GM21423 (cell line): ENCODE data around the gene NLRP4.

ENCODE experiments used
- ATAC-seq: cut with Tn5 transposase; IDR thresholded peaks from one replicate; pipeline ENCODE4 v1.9.1; 2021; ENCODE audit warnings: mild to moderate bottlenecking, moderate library complexity; ENCODE audit not compliant: unreplicated experiment

The NLRP4 gene, protein sequence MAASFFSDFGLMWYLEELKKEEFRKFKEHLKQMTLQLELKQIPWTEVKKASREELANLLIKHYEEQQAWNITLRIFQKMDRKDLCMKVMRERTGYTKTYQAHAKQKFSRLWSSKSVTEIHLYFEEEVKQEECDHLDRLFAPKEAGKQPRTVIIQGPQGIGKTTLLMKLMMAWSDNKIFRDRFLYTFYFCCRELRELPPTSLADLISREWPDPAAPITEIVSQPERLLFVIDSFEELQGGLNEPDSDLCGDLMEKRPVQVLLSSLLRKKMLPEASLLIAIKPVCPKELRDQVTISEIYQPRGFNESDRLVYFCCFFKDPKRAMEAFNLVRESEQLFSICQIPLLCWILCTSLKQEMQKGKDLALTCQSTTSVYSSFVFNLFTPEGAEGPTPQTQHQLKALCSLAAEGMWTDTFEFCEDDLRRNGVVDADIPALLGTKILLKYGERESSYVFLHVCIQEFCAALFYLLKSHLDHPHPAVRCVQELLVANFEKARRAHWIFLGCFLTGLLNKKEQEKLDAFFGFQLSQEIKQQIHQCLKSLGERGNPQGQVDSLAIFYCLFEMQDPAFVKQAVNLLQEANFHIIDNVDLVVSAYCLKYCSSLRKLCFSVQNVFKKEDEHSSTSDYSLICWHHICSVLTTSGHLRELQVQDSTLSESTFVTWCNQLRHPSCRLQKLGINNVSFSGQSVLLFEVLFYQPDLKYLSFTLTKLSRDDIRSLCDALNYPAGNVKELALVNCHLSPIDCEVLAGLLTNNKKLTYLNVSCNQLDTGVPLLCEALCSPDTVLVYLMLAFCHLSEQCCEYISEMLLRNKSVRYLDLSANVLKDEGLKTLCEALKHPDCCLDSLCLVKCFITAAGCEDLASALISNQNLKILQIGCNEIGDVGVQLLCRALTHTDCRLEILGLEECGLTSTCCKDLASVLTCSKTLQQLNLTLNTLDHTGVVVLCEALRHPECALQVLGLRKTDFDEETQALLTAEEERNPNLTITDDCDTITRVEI

DNA sequence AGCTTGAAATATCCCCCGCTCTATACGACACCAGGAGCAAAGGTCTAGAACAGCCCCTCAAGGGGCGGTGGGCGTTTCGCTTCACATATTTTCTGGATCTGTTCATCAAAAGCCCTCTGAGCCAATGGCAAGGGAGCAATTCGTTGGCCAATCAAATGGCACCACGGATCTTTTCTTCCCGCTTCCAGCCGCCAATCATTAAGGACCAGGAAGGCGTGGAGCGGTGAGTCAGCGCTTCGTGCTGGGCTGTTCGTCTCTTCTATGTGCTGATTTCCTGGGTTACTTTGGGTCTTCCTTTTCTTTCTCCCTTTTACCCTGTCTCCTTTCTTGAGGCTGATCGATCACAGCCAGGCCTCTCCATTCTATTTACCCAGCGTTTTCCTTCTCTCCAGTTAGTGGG, at the start of gene NLRP4:
Gene NLRP4 (plus strand): TSS at position 201 of the 400 bp plus-strand sequence. CDS start 15,541 bp downstream, outside the sequence.
- no peak for ATAC-seq

DNA sequence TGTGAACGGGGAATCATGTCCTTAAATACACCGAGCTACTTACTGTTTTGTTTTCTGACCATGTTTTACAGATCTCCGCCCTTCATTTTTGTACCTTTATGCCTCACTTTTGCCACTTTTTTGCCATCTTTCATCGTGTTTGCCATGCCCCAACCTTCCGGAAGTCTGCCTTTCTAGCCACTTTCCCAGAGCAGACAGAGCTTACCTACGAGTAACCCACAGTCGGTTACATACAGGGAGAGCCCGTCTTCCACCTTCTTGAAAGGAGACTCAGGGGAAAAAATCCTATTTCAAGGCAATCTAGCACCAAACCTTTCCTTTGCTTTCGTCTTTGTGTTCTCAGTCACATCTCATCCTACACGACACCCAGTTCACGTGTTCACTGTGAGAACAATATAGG, 41.3 kb upstream of the NLRP4 start:
- no peak for ATAC-seq

DNA sequence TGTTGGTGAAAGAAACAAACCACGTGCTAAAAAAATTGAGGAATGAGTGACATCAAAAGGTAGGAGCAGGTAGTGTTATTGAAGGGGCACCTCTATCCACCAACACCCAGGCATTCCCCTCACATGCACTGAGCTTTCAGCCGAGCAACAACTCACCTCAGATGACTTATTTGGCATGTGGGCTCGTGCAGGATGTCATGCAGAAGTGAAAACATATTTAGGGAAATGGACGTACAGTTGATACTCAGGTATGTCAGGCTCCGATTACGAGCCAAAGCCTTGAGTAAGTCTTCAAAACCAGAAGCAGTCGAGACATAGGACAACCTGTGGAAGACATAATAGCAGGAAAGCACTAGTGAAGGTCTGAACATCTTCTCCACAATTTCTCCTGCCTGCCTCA, 34.9 kb upstream of the NLRP4 start:
- ATAC-seq, result no peak

DNA sequence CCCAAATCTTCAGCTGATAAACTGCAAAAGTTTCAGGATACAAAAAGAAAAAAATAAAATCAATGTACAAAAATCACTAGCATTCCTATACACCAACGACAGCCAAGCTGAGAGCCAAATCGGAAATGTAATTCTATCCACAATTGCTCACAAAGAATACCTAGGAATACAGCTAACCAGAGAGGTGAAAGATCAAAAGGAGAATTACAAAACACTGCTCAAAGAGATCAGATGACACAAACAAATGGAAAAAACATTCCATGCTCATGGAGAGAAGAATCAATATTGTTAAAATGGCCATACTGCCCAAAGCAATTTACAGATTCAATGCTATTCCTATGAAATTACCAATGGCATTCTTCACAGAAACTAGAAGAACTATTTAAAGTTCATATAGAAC, 34.1 kb upstream of the NLRP4 start:
- ATAC-seq, result no peak

DNA sequence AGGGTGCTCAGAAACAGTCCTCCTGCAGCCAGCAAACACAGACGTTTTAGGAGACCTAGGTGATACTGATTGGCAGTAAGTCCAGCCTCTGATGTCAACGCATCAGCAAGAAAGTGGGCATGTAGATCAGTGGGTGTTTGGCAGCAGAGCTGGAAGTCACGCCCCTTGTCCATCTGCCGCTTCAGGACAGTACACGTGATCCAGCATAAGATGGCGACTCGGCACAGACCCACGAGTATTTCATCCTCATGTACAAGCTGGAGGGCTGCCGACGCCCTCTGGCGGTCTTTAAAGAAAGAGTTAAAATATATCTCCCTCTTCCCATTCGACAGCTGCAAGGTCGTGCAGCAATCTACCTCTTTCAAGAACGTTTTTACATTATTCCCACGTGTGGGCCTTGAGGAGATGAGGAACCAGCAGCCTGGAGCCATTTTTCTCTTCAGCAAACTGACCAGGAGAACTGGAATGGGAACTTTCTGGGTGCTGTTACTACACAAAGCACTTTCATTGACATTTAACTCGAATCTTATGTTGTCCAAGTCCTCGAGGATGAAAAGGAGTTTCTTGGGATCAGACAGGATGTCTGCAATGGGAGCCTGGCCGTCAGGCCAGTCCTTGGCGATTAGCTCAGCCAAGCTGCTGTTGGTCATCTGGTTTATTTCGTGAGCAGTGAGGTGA, 26.8 kb upstream of the NLRP4 start:
- no peak for ATAC-seq

DNA sequence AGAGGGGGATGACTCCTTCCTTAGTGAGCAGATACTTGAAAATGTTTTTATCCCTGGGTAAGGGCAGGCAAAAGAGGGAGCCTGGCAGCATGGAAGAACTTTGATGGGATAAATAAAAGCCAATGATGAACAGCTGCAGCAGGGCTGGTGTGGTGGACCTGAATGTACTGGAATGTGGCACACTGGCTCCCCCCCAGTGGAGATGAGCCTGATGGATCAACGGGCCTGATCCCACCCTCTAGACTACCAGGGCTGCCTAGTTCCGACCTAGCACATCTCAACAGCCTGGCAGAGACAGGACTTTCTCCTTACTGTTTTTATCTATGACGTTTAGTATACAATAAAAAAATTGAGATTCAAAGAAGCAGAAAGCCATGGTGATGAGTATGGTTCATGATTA, 25.0 kb upstream of the NLRP4 start:
- ATAC-seq, result no peak

DNA sequence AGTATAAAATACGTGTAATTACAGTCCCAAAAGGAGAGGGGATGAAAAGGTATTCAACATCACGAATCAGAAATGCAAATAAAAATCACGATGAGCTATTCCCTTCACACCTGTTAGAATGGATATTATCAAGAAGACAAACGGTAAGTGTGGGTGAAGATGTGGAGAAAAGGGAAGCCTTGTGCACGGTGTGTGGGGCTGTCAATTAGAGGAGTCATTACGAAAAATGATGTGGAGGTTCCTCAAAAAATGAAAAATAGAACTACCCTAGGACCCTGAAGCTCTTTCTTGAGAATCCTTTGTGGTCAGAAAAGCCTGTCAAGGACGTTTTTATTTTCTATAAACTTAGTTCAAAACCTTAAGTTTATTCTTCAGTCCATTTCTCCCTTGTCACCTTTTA, 23.9 kb upstream of the NLRP4 start:
- ATAC-seq, result no peak

DNA sequence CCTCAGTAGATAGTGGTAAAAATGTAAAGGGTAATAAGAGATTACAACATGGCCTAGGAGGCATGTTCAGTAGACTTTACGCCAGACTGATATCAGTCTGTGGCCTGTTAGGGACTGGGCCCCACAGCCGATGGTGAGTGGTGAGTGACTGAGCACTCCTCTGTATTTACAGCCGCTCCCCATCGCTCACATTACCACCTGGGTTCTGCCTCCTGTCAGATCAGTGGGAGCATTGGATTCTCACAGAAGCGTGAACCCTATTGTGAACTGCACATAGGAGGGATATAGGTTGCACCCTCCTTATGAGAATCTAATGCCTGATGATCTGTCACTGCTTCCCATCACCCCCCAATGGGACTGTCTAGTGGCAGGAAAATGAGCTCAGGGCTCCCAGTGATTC, 22.4 kb upstream of the NLRP4 start:
- ATAC-seq, result no peak

DNA sequence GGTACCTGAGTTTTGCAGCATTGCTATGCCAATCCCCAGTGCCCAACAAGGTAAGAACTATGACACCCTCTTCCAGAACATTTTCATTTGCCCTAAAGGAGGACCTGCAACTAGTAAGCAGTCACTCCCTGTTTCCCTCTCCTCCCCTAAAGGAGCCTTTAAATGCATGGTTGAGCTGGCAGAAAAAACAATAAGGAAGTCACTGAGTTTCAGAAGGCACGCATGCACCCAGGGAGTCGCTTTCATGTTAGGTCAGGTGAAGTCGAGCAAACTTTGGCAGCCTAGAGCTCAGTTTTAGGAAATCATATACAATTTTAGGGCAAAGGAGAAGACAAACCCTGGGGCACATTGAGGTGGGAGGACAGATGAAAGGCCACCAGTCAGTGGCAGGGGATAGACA, 16.3 kb upstream of the NLRP4 start:
- ATAC-seq, result no peak

DNA sequence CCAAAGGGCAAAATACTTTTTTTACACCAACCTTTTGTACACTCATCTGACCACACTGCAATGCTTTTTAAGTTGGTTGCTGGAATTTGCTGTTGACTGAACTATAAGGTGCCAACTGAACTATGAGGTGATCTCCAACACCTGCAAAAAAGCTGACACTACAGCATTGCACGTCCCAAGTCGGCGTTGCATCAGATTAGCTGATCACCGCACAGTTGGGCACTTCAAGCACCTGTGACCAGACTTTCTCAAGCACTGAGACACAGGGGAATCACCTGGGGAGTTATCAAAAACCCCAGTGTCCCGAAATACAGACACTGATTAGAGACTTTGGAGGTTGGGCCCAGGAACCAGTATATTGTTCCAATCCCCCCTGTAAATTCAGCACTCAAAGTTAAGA, 5.7 kb upstream of the NLRP4 start:
- no peak for ATAC-seq

DNA sequence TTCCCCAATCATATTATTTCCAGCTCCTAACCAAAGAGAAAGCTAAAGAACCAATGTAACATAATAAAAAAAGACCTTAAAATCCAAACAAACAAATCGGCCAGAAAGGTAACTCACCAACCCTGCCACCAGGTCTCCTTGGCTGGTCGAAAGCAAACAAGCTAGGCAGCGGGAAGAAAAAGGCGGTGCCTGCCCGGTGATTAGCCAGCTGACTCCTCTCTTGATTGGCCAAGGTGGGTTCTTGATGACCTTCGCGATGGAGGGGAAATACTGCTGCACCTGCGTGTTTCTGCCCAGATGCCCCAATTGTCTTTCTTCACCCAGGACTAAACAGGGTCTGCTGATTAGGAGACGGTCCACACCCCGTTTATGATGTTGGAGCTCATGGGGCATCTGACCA, 4.5 kb upstream of the NLRP4 start, which contains the start of gene NLRP11:
Gene NLRP11 (minus strand): TSS at position 154 of the 400 bp plus-strand sequence. CDS start 13,825 bp downstream, outside the sequence.
- no peak for ATAC-seq

DNA sequence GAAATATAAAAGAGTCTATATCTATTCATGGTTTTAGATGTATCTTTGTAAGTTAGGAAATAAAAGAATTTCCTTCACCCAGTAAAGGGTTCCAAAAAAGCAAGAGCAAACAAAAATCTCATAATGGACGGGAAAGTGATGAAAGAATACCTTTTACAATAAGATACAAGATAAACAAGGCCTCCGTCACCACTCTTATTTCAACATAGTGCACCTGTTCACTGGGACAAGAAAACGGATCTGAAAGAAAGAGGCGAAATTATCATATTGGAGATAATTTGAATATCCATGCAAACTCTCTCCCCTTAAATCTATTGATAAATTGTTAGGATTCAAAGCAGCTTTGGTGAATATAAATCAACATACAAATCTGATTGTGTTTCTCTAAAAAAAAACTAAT, 3.7 kb upstream of the NLRP4 start:
- ATAC-seq, result no peak

DNA sequence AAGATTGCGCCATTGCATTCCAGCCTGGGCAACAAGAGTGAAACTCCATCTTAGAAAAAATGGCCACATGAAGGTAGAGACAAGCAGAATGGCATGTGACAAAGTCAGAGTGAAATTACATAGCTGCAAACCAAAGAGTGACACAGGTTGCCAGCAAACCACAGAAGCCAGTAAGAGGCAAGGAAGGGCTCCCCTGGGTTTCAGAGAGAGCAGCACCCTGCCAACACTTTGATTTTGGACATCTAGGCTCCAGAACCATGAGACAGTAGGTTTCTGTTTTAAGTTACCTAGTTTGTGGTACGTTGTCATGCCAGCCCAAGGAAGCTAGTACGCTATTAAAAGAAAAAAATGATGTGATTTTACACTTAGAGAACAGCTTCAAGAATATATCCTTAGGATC, 1.9 kb downstream of the NLRP4 start:
- ATAC-seq, result no peak

DNA sequence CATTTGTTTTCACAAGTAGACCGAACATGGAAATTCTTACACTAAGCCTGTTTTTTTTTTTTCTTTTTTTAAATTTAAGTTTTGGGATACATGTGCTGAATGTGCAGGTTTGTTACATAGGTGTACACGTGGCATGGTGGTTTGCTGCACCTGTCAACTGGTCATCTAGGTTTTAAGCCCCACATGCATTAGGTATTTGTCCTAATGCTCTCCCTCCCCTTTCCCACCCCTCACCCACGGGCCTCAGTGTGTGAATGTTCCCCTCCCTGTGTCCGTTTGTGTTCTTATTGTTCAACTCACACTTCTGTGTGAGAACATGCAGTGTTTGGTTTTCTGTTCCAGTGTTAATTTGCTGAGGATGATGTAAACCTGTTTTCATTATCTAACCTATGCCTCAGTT, 2.6 kb downstream of the NLRP4 start:
- no peak for ATAC-seq

DNA sequence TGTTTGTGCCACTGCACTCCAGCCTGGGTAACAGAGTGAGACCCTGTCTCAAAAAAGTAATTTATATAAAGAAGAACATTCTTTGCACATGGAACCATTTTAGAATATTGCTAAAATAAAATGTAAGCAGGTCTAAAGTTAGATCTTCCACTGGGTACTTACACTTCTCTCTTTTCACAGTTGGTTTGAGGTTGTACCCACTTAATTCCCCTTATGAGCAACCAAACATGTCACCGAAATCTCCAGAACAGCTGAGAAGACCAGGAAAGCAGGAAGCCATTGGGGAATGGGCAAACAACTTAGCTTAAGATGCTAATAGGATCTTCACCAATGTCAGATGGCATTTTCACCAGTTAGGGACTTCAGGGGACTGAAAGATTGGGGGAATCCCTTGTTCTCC, 18.8 kb downstream of the NLRP4 start:
- ATAC-seq, result no peak

DNA sequence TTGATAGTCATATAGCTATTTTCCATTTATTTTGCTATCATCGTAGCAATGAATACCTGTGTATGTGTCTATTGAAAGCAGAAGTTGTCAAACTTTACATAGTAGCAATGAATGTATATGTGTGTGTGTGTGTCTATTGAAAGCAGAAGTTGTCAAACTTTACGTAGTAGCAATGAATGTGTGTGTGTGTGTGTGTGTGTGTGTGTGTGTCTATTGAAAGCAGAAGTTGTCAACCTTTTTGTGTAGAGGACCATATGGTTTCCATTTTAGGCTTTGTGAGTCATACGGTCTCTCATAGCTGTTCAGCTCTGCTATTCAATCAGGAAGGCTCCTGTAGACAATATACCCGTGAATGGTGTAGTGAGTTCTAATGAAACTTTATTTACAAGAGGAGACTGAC, 20.8 kb downstream of the NLRP4 start:
- ATAC-seq, result no peak

DNA sequence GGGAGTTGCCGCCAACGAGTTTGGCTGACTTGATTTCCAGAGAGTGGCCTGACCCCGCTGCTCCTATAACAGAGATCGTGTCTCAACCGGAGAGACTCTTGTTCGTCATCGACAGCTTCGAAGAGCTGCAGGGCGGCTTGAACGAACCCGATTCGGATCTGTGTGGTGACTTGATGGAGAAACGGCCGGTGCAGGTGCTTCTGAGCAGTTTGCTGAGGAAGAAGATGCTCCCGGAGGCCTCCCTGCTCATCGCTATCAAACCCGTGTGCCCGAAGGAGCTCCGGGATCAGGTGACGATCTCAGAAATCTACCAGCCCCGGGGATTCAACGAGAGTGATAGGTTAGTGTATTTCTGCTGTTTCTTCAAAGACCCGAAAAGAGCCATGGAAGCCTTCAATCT, 21.6 kb downstream of the NLRP4 start:
- ATAC-seq, result no peak

DNA sequence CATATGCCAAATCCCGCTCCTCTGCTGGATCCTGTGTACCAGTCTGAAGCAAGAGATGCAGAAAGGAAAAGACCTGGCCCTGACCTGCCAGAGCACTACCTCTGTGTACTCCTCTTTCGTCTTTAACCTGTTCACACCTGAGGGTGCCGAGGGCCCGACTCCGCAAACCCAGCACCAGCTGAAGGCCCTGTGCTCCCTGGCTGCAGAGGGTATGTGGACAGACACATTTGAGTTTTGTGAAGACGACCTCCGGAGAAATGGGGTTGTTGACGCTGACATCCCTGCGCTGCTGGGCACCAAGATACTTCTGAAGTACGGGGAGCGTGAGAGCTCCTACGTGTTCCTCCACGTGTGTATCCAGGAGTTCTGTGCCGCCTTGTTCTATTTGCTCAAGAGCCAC, 22.1 kb downstream of the NLRP4 start:
- ATAC-seq, result no peak

DNA sequence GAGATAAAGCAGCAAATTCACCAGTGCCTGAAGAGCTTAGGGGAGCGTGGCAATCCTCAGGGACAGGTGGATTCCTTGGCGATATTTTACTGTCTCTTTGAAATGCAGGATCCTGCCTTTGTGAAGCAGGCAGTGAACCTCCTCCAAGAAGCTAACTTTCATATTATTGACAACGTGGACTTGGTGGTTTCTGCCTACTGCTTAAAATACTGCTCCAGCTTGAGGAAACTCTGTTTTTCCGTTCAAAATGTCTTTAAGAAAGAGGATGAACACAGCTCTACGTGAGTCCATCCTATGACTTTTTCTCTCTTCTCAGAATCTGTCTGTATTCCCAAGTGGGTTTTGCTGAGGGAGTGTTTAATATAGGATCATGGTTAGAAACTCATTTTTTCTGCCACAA, 22.6 kb downstream of the NLRP4 start:
- ATAC-seq, result no peak

DNA sequence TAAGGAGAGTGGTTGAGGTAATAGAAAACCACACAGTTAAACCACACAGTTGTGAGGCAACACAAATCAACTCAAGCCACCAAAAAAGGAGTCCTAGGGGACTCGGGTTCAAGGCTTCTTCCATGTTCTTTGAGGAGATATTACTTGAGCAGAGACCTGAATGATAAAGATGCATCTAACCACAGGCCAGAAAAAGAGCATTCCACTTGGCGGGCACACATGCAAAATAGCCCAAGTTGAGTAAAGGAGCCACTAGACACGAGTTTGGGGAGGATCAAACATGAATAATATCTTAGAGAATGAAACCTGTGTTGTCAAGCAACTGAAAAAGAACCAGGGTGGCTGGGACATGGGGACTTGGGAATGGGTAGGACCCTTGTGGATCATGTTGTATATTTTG, 30.2 kb downstream of the NLRP4 start:
- no peak for ATAC-seq

DNA sequence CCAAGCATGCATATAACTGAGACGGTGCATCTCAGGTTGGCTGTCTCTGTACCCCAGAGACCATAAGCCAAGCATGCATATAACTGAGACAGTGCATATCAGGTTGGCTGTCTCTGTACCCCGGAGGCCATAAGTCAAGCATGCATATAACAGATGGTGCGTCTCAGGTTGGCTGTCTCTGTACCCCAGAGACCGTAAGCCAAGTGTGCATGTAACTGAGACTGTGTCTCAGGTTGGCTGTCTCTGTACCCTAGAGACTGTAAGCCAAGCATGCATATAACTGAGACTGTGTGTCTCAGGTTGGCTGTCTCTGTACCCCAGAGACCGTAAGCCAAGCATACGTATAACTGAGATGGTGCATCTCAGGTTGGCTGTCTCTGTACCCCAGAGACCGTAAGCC, 30.8 kb downstream of the NLRP4 start:
- ATAC-seq, result no peak
